Left renal pelvis (tissue), 4 donors: ENCODE data around the gene HS3ST6. TPM values are rescaled to one million over a fixed set of nuclear protein-coding genes. Genes with fewer than 3 reads are reported as not detected.
"Not testable (repeated sequence)": the region's sequence is repeated elsewhere in the genome, so short reads cannot be mapped to it uniquely, and the experiment has no call there.

Source experiments
- DNase-seq, 4 donors: peaks; one replicate each; pipeline ENCODE4 v3.0.0-alpha.2; 2013; ENCODE audit warnings: low read depth in 4 of 4, low spot score in 3 of 4
- polyA plus RNA-seq, 4 donors: library from polyadenylated mRNA; unstranded; fragments of 120-200 nt; gene quantifications; one replicate each; pipeline ENCODE4 v1.2.1, GENCODE V29; 2013; ENCODE audit not compliant: insufficient read length in 4 of 4

The HS3ST6 gene
- polyA plus RNA-seq, 4 donors: 0.27 to 0.63 (median 0.42) TPM; not detected in 1

DNA sequence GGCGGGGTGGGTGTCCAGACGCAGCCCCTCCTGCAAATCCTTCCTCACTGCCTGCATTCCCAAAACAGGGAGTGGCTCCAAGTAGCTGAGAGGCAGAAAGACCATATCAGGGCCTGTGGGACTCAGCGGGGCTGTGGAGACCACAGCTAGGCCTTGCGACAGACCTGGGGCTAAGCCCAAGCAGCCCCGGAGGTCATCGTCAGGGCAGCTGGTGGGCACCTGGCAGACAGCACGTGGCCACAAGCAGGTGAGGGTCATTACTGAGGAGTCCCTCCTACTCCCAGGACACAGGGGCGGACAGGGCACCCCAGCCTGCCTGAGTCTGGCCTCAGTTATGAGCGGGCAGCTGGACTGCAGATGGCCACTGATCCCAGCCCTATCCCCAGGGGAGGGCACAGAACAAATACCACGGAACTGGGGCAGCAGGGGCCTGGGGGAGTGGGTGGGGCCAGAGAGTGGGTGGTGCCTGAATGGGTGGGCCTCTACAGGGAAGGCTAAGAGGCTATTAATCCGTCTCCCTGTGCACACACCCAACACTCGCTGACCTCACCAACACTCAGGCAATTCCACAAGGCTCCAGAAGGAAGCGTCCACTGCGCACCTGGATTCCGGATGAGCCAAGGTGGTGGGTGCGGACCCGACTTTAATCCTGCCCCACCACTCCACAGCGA, 8.5 kb downstream of the HS3ST6 start:
- DNase-seq: no peak

DNA sequence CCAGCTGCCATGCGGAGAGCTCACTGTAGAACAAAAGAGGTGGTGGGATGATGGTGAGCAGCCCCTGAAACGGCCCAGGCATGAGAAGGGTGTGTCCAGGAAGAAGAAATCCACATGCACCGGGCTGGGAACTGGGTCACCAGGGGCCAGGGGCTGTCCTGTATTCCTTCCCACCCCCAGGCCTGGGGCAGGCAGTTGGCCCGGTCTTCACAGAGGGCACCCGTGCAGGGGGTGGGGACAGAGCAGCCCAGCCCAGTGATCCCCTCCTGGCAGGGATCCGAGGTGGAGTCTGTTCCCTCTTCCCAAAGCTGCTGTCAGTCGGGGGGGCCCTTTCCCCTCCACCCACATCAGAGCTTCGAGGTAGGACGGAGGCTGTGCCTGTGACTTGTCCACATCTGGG, 9.2 kb downstream of the HS3ST6 start:
- DNase-seq: no peak

DNA sequence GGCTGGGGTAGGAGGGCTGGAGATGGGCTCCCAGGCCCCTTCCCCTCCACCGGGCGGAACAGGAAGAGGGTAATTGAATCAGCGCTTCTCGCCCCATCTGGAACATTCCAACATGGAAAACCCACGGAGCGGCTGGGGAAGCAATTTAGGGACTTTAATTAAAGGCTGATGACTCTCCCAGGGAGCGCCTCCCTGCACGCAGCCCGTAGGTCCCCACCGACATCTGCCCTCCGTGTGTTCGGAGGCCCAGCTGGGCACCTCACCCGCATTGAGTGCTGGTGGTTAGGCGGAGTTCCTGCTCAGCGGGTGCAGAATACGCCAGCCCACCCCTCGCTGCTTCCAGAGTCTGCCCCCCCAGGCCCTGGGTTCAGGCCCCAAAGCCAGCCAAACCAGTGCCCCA, 10.0 kb downstream of the HS3ST6 start:
- DNase-seq: no peak

DNA sequence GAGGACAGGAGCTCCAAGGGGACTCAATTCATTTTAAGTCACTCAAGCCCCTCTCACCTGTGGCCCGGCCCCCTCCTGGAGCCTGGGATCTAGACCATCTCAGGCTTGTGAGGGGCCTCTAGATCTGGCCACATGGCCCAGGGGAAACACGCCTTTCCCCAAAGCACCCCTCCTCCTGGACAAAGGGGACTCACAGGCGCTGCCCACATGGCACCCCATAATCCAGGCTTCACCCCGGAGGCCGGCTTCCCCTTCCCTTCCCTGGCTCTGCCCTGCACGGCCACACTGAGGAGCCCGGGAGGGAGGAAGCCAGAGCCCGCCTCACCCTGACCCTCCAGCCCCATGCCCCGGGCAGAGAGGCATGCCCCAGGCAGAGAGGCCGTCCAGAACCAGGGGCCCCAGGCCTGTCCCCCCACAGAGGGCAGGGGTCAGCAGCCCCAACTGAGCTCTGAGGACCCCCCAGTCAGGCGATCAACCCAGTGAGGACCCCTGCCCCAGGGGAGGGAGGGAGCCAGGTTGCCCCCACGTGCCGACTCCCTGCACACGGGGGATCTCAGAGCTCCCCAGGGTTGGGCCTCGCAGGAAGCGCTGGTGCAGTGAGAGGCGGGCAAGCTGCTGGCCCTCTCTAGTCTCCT, 10.9 kb downstream of the HS3ST6 start:
- DNase-seq: no peak

DNA sequence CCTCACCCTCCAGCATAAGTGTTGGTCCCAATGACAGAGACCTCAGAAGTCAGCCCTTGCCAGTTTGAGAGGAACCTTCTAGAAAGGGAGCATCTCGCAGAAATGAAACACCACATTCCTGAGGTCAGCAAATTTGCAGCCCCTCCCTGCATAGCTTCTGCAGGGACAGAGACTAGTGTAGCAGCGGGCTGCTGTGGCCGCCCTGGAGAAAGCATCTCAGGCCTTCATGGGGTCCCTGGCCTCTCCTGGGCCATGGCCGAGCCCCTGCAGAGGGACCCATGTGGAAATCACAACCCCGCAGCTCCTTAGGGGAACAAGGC, 11.4 kb downstream of the HS3ST6 start:
- DNase-seq: no peak

DNA sequence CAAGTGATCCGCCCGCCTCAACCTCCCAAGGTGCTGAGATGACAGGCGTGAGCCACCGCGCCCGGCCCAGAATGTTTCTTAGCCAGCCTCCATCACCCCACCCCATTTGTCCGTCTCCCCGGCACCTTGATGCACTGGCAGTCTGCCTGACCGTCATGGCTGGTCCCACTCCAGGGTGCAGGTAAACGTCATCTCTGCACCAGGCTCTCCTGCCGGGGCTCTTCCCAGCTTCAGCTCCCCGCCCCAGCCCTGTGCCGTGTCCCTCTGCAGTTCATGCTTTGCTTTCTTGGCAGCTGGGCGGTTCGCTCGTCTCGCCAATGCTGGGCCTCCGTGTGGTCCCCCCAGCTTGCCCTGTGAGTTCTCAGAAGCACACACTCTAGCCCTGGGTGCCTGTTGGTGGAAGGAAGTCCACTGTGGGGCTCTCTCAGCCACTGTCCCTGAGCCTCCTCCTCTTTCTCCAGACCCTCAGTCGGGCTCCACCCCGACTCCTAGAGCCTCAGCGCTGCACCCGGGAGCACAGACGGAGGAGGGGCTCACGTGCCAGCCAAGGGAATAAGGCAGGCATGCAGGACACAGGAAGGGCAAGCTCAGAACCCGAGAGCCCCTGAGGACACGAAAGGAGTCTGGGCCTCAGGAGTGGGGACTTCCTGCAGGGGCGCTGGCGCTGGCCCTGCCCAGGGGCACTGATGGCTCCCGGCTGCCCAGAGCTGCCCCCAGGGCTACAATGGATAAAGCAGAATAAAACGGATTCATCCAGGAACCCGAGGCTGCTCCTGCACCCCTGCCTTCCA, 12.0 kb downstream of the HS3ST6 start:
- no peak for DNase-seq

DNA sequence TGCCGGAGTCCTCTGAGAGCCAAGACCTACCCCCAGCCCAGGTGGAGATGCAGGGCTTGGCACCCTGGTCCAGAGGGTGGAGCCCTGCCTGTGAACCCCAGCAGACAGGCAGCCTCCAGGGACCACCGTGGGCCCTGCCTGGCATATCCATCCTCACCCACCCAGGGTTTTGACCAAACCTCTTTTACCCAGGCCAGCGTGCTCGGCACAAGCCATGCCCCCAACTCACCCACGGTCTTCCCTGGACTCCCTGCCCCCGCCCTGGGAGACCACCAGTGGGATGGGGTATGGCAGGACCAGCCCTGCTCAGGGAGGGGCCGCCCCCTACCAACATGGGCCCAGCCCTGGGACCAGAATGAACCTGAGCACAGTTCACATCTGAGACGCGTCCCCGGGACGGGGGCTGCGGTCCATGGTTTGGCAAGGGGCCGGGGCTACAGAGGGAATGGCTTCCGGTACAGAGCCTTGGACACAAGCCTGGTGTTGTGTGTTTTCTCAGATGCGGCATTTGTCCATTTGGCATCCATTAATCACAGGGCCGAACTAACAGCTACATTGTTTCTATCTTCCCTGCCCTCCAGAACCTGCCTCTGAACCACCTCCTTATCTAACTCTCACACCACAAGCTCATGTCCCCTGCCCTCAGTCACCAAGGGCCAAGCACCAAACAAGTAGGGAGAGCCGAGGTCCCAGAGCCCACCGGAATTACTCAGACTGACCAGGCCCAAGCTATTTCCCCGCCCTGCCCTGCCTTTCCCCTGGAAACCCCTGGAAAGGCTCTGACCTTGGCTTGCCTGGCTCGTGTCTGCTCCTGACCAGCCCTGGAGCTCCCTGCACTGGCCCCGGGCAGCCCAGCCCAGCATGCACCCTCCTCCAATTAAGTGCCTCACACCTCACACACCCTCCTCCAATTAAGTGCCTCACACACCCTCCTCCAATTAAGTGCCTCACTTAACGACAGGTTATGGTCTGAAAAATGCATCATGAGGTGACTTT, 14.1 kb downstream of the HS3ST6 start:
- DNase-seq: no peak

DNA sequence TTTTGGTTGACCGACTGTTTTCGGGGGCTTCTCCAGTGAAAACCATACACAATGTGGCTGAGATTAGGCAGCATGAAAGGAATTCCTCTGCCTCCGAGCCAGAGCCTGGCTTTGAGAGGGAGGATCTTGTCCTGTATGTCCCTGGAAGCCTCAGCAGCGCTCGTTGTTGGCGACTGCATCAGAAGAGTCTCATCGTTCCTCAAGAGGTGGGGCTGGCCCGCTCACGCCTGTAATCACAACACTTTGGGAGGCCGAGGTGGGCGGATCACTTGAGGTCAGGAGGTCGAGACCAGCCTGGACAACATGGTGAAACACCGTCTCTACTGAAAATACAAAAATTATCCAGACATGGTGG, 15.0 kb downstream of the HS3ST6 start:
- no peak for DNase-seq

DNA sequence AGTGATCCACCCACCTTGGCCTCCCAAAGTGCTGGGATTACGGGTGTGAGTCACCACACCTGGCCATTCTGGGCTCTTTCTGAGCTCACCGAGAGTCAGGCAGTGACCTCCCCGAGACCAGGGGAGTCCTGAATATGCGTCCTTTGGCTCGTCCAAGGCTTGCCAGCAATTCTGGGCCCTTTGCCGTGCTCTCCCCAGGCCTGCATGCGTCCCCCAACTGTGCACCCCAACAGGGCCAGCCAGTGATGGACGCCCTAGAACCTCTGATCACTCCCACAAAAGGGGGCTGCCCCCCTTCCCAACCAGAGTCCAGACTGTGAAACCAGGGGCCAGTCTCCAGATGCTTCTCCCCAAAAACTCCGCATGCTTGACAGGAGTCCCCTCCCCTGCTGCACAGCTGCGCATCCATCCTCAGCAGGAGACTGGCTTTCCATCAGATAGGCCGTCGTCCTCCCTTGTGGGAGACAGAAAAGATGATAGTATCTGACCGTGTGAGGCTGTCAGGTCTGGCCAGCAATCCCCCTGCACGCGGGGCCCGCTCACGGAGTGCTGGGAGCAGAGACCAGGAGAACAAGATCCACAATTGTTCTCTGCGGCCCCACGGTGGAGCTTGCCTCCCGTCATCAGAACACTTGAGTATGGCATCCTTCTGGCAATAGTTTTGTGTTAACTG, 15.5 kb downstream of the HS3ST6 start:
- DNase-seq: no peak

DNA sequence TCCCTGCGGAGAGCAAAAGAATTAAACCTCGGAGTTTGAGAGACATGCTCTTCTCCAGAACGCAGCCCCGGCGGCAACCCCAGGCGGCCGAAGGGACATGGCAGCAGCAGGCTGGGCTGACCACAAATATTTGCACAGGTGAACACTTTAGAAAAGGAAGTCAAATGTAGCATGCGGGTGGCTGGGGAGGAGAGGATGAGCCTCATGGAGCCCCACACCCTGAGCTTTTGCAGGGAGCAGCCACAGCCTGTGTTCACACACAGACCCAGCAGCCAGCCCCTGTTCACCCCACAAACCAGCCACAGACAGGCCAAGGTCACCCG, 17.8 kb downstream of the HS3ST6 start:
- DNase-seq: no peak

DNA sequence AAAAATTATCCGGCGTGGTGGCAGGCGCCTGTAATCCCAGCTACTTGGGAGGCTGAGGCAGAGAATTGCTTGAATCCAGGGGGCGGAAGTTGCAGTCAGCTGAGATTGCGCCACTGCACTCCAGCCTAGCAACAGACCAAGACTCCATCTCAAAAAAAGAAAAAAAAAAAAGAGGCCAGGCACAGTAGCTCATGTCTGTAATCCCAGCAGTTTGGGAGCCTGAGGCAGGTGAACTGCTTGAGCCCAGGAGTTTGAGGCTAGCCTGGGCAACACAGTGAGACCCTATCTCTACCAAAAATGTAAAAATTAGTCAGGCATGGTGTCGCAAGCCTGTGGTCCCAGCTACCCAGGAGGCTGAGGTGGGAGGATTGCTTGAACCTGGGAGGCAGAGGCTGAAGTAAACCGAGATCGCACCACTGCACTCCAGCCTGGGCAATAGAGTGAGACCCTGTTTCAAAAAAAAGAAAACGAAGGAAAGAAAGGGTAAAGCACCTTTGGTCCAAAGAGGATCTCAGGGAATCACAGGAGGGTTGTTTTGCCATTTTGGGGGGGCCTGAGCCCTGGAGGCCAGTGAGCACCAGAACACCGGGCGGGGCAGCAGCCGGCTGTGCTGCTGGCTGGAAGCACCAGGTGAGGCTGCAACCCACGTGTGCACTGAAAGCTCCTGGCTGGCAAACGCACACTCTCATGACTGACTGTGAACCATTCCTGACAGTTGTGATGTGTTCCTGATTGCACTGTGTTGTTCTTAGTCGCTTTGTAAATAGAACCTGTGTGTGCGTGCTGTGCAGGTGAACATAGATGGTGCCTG, 18.4 kb downstream of the HS3ST6 start:
- DNase-seq: no peak

DNA sequence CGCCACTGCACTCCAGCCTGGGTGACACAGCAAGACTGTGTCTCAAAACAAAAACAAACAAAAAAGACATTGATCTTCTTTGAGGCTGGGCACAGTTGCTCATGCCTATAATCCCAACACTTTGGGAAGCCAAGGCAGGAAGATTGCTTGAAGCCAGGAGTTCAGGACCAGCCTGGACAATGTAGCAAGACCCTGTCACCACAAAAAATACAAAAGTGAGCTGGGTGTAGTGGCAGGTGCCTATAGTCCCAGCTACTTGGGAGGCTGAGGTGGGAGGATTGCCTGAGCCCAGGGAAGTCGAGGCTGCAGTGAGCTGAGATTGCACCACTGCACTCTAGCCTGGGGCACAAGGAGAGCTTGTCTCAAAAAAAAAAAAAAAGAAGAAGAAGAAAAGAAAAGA, 20.5 kb downstream of the HS3ST6 start:
- not testable (repeated sequence) for DNase-seq

DNA sequence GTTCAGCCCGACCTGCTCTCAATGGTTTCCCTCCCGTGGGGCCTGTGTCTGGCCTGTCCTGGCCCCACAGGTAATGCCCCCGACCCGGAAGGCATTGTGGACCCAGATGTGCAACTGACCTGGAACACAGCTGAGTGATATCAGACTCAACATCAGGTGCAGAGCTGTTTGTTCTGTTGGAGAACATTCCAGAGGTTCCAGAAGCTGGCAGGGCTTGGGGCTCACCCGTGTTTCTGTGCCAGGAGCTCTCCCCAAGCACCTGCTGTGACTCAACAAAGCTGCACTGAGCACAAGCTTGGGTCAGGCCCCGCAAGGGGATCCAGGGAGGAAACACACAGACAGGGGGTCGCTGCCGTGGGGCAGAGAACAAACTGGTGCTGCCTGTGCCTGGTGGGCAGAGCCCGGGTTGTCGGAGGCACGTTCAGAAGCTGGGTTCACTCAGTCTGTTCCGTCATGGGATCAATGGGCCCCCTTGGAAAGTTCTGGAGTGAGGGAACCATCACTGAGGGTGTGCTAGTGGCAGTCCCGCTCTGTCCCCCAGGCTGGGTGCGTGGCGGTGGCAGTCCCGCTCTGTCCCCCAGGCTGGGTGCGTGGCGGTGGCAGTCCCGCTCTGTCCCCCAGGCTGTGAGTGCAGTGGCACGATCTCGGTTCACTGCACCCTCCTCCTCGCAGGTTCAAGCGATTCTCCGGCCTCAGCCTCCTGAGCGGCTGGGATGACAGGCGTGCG, 22.1 kb downstream of the HS3ST6 start:
- no peak for DNase-seq

DNA sequence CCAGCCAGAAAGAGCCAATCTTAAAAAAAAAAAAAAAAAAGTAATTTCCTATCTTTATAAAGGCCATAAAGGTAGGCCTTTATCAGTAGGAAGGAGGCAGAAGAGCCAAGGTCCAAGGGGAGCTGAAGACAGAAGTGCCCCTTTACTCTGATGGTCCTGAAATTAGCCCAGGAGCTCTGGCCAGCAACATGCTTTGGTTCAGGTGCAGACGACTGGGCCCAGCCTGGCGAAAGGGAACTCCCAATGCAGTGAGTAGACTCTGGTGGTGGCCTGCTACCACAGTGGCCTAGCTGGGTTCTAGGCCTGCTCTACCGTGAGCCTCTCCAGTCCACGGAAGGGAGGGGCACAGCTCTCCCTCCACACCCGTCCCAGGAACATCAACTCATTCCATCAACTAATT, 23.1 kb downstream of the HS3ST6 start:
- no peak for DNase-seq

DNA sequence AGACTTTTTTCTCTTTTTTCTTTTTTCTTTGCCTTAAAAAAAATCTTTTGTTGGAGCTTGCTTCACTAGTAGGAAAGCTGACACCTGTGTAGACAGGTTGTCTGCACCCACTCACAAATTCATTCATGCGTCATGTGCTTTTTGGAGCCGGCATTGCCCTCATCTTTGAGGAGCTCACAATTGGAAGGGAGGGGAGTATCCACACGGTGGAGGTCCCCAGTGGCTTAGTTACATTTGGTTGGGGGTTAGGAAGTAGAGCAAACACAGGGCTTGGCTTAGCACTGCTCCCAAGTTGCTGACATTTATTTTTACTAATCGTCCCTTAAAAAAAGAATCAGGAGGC, 27.5 kb downstream of the HS3ST6 start:
- no peak for DNase-seq

DNA sequence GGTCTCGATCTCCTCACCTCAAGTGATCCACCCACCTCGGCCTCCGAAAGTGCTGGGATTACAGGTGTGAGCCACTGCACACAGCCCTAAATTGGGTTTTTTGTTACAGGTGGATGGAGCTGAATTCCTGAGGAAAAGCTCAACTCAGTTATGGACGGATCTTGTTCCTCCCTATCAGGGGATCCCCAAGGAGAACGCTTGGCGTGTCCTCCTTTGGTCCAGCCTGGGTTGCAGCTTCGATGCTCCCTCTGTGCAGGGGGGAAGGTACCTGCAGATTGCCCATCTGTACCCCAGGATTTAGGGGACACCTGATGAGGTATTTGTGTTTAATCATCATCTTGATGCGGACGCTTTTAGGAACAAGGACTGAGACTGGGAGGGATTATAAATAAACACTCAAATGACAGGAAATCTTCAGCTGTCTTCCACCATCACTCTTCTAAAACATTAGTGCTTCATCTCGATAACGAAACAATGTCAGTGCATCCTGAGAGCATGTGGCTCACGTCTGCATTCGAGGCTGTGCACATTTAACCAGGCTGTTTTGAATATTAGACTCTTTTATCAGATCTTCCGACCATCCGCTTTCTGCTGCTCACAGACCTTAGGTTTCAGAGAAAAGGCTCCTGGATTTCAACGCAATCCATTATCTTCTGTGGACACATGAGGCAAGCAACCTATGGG, 28.0 kb downstream of the HS3ST6 start:
- DNase-seq: no peak

DNA sequence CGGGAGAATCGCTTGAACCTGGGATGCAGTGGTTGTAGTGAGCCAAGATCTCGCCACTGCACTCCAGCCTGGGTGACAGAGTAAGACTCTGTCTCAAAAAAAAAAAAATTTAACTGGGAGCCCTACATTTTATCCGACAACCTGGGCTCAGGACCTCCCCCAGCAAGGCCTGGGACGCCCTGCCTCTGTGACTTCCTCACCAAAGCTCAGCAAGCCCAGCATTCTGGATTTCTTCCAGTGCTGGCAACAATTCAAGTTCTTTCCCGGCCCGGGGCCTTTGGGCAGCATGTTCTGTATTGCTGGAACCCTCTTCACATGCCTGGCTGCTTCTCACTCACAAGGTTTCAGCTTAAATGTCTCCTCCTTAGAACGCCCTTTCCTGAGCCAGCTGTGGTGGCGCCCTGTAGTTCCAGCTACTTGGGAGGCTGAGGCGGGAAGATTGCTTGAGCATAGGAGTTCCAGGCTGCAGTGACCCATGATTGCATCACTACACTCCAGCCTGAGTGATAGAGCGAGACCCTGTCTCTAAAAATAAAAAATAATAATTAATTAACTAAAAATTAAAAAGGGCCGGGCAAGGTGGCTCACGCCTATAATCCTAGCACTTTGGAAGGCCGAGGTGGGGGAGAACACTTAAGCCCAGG, 30.4 kb downstream of the HS3ST6 start:
- DNase-seq: no peak

DNA sequence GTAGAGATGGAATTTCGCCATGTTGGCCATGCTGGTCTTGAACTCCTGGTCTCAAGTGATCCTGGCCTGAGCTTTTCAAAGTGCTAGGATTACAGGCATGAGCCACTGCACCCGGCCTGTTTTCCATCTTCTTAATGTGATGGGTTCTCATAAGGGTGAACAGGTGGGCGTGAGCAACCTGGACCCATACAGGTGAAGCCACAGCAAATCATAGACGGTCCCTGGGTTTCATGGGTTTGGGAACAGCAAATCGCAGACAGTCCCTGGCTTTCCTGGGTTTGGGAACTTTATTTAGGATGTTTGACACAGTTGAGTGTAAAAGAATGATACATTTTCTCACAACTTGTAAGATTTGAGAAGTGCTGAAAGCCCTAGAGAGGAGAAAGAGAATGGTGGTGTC, 33.3 kb downstream of the HS3ST6 start:
- no peak for DNase-seq
